Measurements from ENCODE around the gene OR2AG2.

OR2AG2 gene

DNA sequence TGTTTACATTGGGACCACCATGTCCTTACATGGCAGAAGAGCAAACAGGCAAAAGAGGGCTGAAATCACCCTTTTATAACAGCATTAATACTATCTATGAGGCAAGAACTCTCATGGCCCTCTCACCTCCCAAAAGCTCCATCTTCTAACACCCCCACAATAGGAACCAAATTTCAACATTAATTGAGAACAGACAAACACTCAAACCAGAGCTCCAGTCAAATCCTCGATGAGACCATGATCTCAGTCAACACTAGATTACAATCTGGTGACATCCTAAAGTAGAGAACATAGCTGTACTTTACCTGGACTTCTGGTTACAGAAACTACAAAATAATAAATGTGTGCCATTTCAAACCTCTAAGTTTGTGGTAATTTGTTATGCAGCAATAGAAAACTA, 25.1 kb downstream of the OR2AG2 start:
- Histone ChIP-seq H3K9ac (ENCODE audit: low read length) (peak overlapping the region; percentile 17), H4K20me1 (ENCODE audit: insufficient read depth, low read length) (no peaks in the 10 kb centered on the region), H3K4me1 (ENCODE audit: low read length) (peaks cover 21% of the 10 kb centered on the region), H3K4me2 (ENCODE audit: low read length) (peak overlapping the region; percentile 66), H3K27ac (ENCODE audit: low read length) (no peak overlapping the region), H3K27me3 (ENCODE audit: low read depth, low read length) (no peaks in the 10 kb centered on the region), H3K9me3 (ENCODE audit: insufficient read depth, low read length) (no peaks in the 10 kb centered on the region), H3K36me3 (replicated peaks; ENCODE audit: low read depth, low read length) (no peaks in the 10 kb centered on the region), H2AFZ (ENCODE audit: low read depth, low read length) (peak overlapping the region; percentile 96), H3K79me2 (ENCODE audit: low read length) (no peaks in the 10 kb centered on the region), H3K4me3 (ENCODE audit: low read length) (peak overlapping the region; percentile 42)
- TF ChIP-seq, protein P1, sequence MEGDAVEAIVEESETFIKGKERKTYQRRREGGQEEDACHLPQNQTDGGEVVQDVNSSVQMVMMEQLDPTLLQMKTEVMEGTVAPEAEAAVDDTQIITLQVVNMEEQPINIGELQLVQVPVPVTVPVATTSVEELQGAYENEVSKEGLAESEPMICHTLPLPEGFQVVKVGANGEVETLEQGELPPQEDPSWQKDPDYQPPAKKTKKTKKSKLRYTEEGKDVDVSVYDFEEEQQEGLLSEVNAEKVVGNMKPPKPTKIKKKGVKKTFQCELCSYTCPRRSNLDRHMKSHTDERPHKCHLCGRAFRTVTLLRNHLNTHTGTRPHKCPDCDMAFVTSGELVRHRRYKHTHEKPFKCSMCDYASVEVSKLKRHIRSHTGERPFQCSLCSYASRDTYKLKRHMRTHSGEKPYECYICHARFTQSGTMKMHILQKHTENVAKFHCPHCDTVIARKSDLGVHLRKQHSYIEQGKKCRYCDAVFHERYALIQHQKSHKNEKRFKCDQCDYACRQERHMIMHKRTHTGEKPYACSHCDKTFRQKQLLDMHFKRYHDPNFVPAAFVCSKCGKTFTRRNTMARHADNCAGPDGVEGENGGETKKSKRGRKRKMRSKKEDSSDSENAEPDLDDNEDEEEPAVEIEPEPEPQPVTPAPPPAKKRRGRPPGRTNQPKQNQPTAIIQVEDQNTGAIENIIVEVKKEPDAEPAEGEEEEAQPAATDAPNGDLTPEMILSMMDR (IDR thresholded peaks at IDR 0.05; ENCODE audit: low read depth, low read length): no peak
- no peak for TF ChIP-seq EZH2phosphoT487 (IDR thresholded peaks at IDR 0.05; ENCODE audit: low read depth)

DNA sequence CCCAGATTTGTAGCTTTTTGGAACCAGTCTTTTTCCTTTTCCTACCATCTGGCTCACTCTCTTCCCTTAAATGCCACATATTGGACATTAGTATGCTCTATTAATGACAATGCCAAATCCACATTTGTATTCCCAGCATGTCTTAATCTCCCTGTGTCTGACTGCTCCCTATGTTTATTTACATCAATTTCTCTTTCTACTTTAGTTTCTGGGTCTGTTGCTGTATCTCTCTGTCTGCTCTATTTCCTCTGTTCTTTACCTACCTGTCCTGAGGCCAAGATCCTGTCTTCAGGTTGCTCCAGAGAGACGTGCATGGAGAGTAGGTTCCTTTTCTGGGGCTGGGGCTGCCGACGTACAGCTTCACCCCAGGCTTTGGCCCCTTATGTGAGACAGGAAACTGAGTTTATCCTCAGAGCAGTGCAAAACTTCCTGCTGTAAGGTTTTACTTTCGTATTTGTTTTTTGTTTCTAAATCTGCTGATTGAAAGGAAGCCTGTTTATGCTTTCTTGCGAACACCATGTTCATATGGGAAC, 25.6 kb downstream of the OR2AG2 start:
- TF ChIP-seq, protein P1 (IDR thresholded peaks at IDR 0.05; ENCODE audit: low read depth, low read length): no peak
- TF ChIP-seq EZH2phosphoT487 (IDR thresholded peaks at IDR 0.05; ENCODE audit: low read depth): no peak
- no peaks in the 10 kb centered on the region for H4K20me1 ChIP-seq (ENCODE audit: insufficient read depth, low read length)
- no peaks in the 10 kb centered on the region for H3K9me3 ChIP-seq (ENCODE audit: insufficient read depth, low read length)
- H3K4me3 ChIP-seq (ENCODE audit: low read length): peak overlapping the region; percentile 42
- no peaks in the 10 kb centered on the region for H3K79me2 ChIP-seq (ENCODE audit: low read length)
- H2AFZ ChIP-seq (ENCODE audit: low read depth, low read length): peak overlapping the region; percentile 96
- no peaks in the 10 kb centered on the region for H3K27me3 ChIP-seq (ENCODE audit: low read depth, low read length)
- peak overlapping the region; percentile 17 for H3K9ac ChIP-seq (ENCODE audit: low read length)
- peaks cover 21% of the 10 kb centered on the region for H3K4me1 ChIP-seq (ENCODE audit: low read length)
- H3K36me3 ChIP-seq (replicated peaks; ENCODE audit: low read depth, low read length): no peaks in the 10 kb centered on the region
- no peak overlapping the region for H3K27ac ChIP-seq (ENCODE audit: low read length)
- peak overlapping the region; percentile 66 for H3K4me2 ChIP-seq (ENCODE audit: low read length)

DNA sequence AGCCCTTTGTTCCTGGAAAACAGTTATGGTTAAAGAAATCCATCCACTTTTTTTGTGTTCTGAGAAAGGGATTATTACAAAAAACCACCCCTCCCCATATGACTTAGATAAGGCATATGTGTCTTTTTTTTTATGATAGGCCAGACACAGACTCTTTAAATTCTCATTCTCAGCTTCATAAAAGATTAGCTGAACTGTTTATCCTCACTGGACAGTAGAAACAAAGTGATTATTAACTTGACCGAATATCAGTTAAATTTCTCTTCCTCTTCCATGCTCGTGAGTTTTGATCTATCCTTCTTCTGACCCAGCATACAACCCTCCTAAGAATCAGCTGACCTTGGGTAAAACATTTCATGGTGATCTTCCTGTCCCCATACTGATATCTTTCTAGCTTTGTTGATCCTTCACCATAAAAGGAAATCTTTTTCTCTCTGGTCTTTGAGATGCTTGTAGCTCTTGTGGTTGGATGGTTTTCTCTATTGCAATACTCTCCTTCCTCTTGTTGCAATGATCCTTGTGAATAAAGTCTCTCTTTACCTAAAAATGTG, 26.2 kb downstream of the OR2AG2 start:
- no peaks in the 10 kb centered on the region for H3K9me3 ChIP-seq (ENCODE audit: insufficient read depth, low read length)
- no peaks in the 10 kb centered on the region for H3K27me3 ChIP-seq (ENCODE audit: low read depth, low read length)
- H3K9ac ChIP-seq (ENCODE audit: low read length): no peak overlapping the region
- H3K4me2 ChIP-seq (ENCODE audit: low read length): no peak overlapping the region
- no peaks in the 10 kb centered on the region for H3K79me2 ChIP-seq (ENCODE audit: low read length)
- H4K20me1 ChIP-seq (ENCODE audit: insufficient read depth, low read length): no peaks in the 10 kb centered on the region
- H3K4me1 ChIP-seq (ENCODE audit: low read length): peaks cover 21% of the 10 kb centered on the region
- TF ChIP-seq, protein P1 (IDR thresholded peaks at IDR 0.05; ENCODE audit: low read depth, low read length): no peak
- no peak for TF ChIP-seq EZH2phosphoT487 (IDR thresholded peaks at IDR 0.05; ENCODE audit: low read depth)
- peak overlapping the region; percentile 96; the same call in 1 of the 2 replicates for H2AFZ ChIP-seq (ENCODE audit: low read depth, low read length)
- no peaks in the 10 kb centered on the region for H3K36me3 ChIP-seq (replicated peaks; ENCODE audit: low read depth, low read length)
- H3K27ac ChIP-seq (ENCODE audit: low read length): no peak overlapping the region
- H3K4me3 ChIP-seq (ENCODE audit: low read length): no peak overlapping the region; the same call in 1 of the 2 replicates

DNA sequence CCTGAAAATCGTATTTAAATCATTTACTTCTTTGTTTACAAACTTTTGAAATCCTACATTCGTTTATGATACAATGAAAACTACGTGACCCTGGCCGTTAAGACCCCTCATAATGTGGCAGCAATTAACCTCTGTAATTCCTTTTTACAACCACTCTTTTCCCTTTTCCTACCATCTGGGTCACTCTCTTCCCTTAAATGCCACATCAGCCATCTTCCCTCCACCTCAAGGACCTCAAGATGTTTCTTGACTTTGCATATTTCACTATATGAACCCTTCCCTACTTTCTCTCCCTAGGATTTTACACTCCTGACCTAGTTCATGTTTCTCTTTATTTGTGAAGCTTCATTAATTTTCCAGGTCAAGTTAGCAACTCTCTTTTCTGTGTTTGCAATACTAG, 26.8 kb downstream of the OR2AG2 start:
- H3K27ac ChIP-seq (ENCODE audit: low read length): no peak overlapping the region
- no peak overlapping the region for H3K4me3 ChIP-seq (ENCODE audit: low read length)
- H3K4me1 ChIP-seq (ENCODE audit: low read length): peaks cover 21% of the 10 kb centered on the region

More for the DNA sequence above, 26.8 kb downstream of the OR2AG2 start:
- Histone ChIP-seq H3K27me3 (ENCODE audit: low read depth, low read length) (no peaks in the 10 kb centered on the region), H3K9ac (ENCODE audit: low read length) (no peak overlapping the region), H3K9me3 (ENCODE audit: insufficient read depth, low read length) (no peaks in the 10 kb centered on the region), H3K4me2 (ENCODE audit: low read length) (no peak overlapping the region), H2AFZ (ENCODE audit: low read depth, low read length) (no peak overlapping the region), H3K79me2 (ENCODE audit: low read length) (no peaks in the 10 kb centered on the region), H3K36me3 (replicated peaks; ENCODE audit: low read depth, low read length) (no peaks in the 10 kb centered on the region), H4K20me1 (ENCODE audit: insufficient read depth, low read length) (no peaks in the 10 kb centered on the region)
- no peak for TF ChIP-seq EZH2phosphoT487 (IDR thresholded peaks at IDR 0.05; ENCODE audit: low read depth)
- TF ChIP-seq, protein P1 (IDR thresholded peaks at IDR 0.05; ENCODE audit: low read depth, low read length): no peak

Measured in OCI-LY3 (cell line).